ENCODE measurements around the gene PTGER4.

The PTGER4 gene

GRCh38 chr5:40648150-40648549, 31.6 kb upstream of the PTGER4 start:
- Histone ChIP-seq H3K4me1 (ENCODE audit: low read length) (0 out of 2 replicates have a peak, but pooled peaks cover 6% of the 10 kb centered on the region), H3K4me2 (ENCODE audit: low read depth, low read length) (no peak overlapping the region), H3K9me2 (replicated peaks; ENCODE audit: insufficient read depth, low read length) (no peaks in the 10 kb centered on the region), H4K20me1 (ENCODE audit: insufficient read depth, low read length) (no peaks in the 10 kb centered on the region), H3K4me3 (ENCODE audit: low read length) (no peak overlapping the region), H3K9ac (ENCODE audit: low read length) (no peak overlapping the region), H3K27me3 (replicated peaks; ENCODE audit: insufficient read depth, low read length) (no peaks in the 10 kb centered on the region), H2AFZ (ENCODE audit: low read length) (no peak overlapping the region), H3F3A (ENCODE audit: insufficient read depth, low read length) (no peaks in the 10 kb centered on the region), H3K27ac (ENCODE audit: low read length) (no peak overlapping the region), H3K79me2 (ENCODE audit: low read length) (no peaks in the 10 kb centered on the region), H3K9me3 (replicated peaks; ENCODE audit: insufficient read depth, low read length) (no peaks in the 10 kb centered on the region), H3K36me3 (replicated peaks; ENCODE audit: insufficient read depth, low read length) (no peaks in the 10 kb centered on the region)
- TF ChIP-seq EZH2phosphoT487 (IDR thresholded peaks at IDR 0.05; ENCODE audit: low read length) (no peak), CTCF (IDR thresholded peaks at IDR 0.05; ENCODE audit: low read length) (no peak), EZH2 (optimal IDR thresholded peaks at IDR 0.05; ENCODE audit: low read depth, low read length) (no peak)
- DNase-seq: no peak

GRCh38 chr5:40649463-40650030, 30.2 kb upstream of the PTGER4 start:
- Histone ChIP-seq H3F3A (ENCODE audit: insufficient read depth, low read length) (no peaks in the 10 kb centered on the region), H3K4me2 (ENCODE audit: low read depth, low read length) (no peak overlapping the region), H3K27ac (ENCODE audit: low read length) (no peak overlapping the region), H3K9me3 (replicated peaks; ENCODE audit: insufficient read depth, low read length) (no peaks in the 10 kb centered on the region), H2AFZ (ENCODE audit: low read length) (no peak overlapping the region), H3K9ac (ENCODE audit: low read length) (no peak overlapping the region), H3K9me2 (replicated peaks; ENCODE audit: insufficient read depth, low read length) (no peaks in the 10 kb centered on the region), H3K36me3 (replicated peaks; ENCODE audit: insufficient read depth, low read length) (no peaks in the 10 kb centered on the region), H3K4me3 (ENCODE audit: low read length) (no peak overlapping the region), H4K20me1 (ENCODE audit: insufficient read depth, low read length) (no peaks in the 10 kb centered on the region), H3K4me1 (ENCODE audit: low read length) (0 out of 2 replicates have a peak, but pooled peaks cover 8% of the 10 kb centered on the region), H3K27me3 (replicated peaks; ENCODE audit: insufficient read depth, low read length) (no peaks in the 10 kb centered on the region), H3K79me2 (ENCODE audit: low read length) (no peaks in the 10 kb centered on the region)
- DNase-seq: no peak
- TF ChIP-seq CTCF (IDR thresholded peaks at IDR 0.05; ENCODE audit: low read length) (no peak), EZH2phosphoT487 (IDR thresholded peaks at IDR 0.05; ENCODE audit: low read length) (no peak)

GRCh38 chr5:40651201-40651600, 28.5 kb upstream of the PTGER4 start:
- no peaks in the 10 kb centered on the region for H3K36me3 ChIP-seq (replicated peaks; ENCODE audit: insufficient read depth, low read length)
- TF ChIP-seq CTCF (IDR thresholded peaks at IDR 0.05; ENCODE audit: low read length) (no peak), EZH2 (optimal IDR thresholded peaks at IDR 0.05; ENCODE audit: low read depth, low read length) (no peak), EZH2phosphoT487 (IDR thresholded peaks at IDR 0.05; ENCODE audit: low read length) (no peak)
- H3K4me1 ChIP-seq (ENCODE audit: low read length): 0 out of 2 replicates have a peak, but pooled peaks cover 8% of the 10 kb centered on the region
- H3F3A ChIP-seq (ENCODE audit: insufficient read depth, low read length): no peaks in the 10 kb centered on the region
- DNase-seq: no peak
- no peak overlapping the region for H3K4me2 ChIP-seq (ENCODE audit: low read depth, low read length)
- H3K9me3 ChIP-seq (replicated peaks; ENCODE audit: insufficient read depth, low read length): no peaks in the 10 kb centered on the region
- no peak overlapping the region for H3K27ac ChIP-seq (ENCODE audit: low read length)
- no peaks in the 10 kb centered on the region for H4K20me1 ChIP-seq (ENCODE audit: insufficient read depth, low read length)
- no peak overlapping the region for H2AFZ ChIP-seq (ENCODE audit: low read length)
- H3K79me2 ChIP-seq (ENCODE audit: low read length): no peaks in the 10 kb centered on the region
- H3K9me2 ChIP-seq (replicated peaks; ENCODE audit: insufficient read depth, low read length): no peaks in the 10 kb centered on the region
- no peak overlapping the region for H3K9ac ChIP-seq (ENCODE audit: low read length)
- no peaks in the 10 kb centered on the region for H3K27me3 ChIP-seq (replicated peaks; ENCODE audit: insufficient read depth, low read length)
- H3K4me3 ChIP-seq (ENCODE audit: low read length): no peak overlapping the region

All from MM.1S (cell line).